Skeletal muscle tissue (tissue), 4 donors: ENCODE results near the gene FAM151B. TPM values are rescaled to one million over a fixed set of nuclear protein-coding genes. Genes with fewer than 3 reads are reported as not detected.
"Not testable (repeated sequence)": the region's sequence is repeated elsewhere in the genome, so short reads cannot be mapped to it uniquely, and the experiment has no call there.

Source experiments
- H3K27ac ChIP-seq: one replicate; pipeline ENCODE4 v1.7.0; 2013; ENCODE audit warnings: mild to moderate bottlenecking, low read depth, low read length, inconsistent platforms
- H3K27me3 ChIP-seq, 3 donors: one replicate each; pipeline ENCODE4 v1.7.0; 2013; ENCODE audit warnings: low read length in 3 of 3; ENCODE audit not compliant: control insufficient read depth in 3 of 3, insufficient read depth in 3 of 3
- H3K36me3 ChIP-seq, 3 donors: one replicate each; pipeline ENCODE4 v1.7.0; 2013; ENCODE audit warnings: low read length in 3 of 3; ENCODE audit not compliant: control insufficient read depth in 3 of 3, insufficient read depth in 3 of 3
- H3K4me1 ChIP-seq, 3 donors: one replicate each; pipeline ENCODE4 v1.7.0; 2013; ENCODE audit warnings: low read length in 3 of 3, mild to moderate bottlenecking in 3 of 3; ENCODE audit not compliant: control insufficient read depth in 3 of 3, insufficient read depth in 3 of 3
- H3K4me3 ChIP-seq, 3 donors: one replicate each; pipeline ENCODE4 v1.7.0; 2013; ENCODE audit warnings: low read length in 3 of 3
- H3K9ac ChIP-seq, 3 donors: one replicate each; pipeline ENCODE4 v1.7.0; 2013; ENCODE audit warnings: low read length in 3 of 3, mild to moderate bottlenecking in 3 of 3, moderate library complexity in 2 of 3, low read depth in 1 of 3
- H3K9me3 ChIP-seq, 3 donors: one replicate each; pipeline ENCODE4 v1.7.0; 2013; ENCODE audit warnings: low read length in 3 of 3; ENCODE audit not compliant: control insufficient read depth in 3 of 3
- total RNA-seq: library from RNA; depleted of rRNA; stranded (reverse); fragments of >200 nt; gene quantifications from one replicate; pipeline ENCODE4 v1.2.3, GENCODE V29; 2014
- donor health status: Osteomylitis.

The FAM151B gene
- total RNA-seq, 1 donor from 2014 or later: 7.8 TPM

DNA sequence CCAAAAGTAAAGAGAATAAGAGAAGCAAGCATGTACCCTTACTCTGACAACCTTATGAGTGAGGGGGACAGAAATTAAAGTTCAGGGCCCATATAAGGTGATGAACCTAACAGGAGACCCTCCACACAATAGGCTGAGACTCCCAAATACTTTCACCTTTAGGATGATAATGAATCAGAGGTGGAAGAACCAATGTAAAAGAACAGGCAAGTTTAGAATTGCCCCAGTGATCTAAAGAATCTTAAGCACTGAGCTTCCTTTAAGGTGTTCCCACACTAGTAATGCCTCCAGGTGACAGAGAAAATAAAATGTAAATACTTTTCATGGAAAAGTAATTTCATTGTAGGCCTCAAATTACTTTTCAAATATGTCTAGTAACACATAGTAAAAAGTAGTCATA lies 8.2 kb upstream of the FAM151B start:
- Histone ChIP-seq H3K4me1 (no peaks in the 10 kb centered on the region), H3K9me3 (peaks cover 0 to 3% (median 0%) of the 10 kb centered on the region in 3 donors), H3K27me3 (no peaks in the 10 kb centered on the region), H3K9ac (no peak overlapping the region), H3K36me3 (peaks cover 6 to 14% (median 7%) of the 10 kb centered on the region in 3 donors), H3K4me3 (no peak overlapping the region), H3K27ac (no peak overlapping the region)

DNA sequence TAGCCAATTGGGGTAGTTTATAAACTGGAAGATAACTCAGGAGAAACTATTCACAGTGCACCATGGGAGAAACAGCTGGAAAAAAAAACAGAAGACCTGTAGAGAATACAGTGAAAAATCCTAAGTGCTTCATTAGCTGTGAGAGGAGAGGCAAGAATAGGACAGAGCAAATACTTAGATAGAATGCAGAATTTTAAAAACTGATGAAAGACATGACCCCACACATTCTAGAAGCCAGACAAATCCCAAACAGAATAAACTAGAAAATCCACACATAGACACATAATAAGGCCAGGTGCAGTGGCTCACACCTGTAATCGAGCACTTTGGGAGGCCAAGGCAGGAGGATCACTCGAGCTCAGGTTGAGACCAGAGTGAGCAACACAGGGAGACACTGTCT lies 7.5 kb upstream of the FAM151B start:
- no peaks in the 10 kb centered on the region for H3K27me3 ChIP-seq
- H3K36me3 ChIP-seq: peaks cover under 1 to 10% (median 1%) of the 10 kb centered on the region in 3 donors
- no peak overlapping the region for H3K27ac ChIP-seq
- H3K9ac ChIP-seq: no peak overlapping the region
- H3K4me1 ChIP-seq: no peaks in the 10 kb centered on the region
- H3K9me3 ChIP-seq: peaks cover 0 to 3% (median 0%) of the 10 kb centered on the region in 3 donors
- no peak overlapping the region for H3K4me3 ChIP-seq

DNA sequence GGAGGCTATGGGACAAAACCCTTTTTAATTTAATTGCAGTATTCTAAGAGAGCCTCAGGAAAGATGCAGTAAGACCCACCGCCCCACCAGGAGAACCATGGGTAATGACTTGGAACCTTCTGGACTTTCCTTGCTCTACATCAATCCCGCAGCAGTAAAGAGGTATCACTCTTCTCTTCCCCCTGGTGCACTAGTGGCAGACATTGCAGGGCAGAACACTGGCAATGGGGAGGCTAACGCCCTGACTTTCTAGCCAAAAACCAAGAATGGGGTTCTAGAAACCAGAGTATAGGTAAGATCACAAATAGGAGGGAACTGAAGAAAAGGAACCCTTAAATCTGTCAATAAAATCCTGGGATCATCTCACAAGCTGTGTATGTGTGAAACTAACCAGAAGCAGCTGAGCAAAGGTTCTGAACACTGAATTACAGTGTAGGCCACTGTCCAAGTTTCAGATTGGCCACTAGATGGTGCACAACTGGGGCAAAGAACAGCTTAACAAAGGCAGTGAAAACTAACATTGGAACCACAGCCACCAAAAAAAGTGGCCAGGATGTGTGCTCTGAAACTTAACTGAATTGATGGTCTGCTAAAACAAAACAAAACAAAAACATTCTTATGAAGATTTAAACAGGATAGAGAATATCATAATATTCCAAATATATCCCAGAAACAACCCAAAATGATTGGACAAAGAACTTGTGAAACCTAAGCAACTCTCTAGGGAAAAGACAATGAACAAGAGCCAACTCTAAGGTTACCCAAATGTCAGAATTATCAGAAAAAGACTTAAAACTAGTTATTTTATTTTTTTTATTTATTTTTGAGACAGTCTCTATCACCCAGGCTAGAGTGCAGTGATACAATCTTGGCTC lies 6.6 kb upstream of the FAM151B start:
- H3K9ac ChIP-seq: no peak overlapping the region
- no peak overlapping the region for H3K4me3 ChIP-seq
- no peaks in the 10 kb centered on the region for H3K4me1 ChIP-seq
- H3K36me3 ChIP-seq: peaks cover 0 to 3% (median 0%) of the 10 kb centered on the region in 3 donors
- H3K27ac ChIP-seq: no peak overlapping the region
- H3K27me3 ChIP-seq: no peaks in the 10 kb centered on the region
- H3K9me3 ChIP-seq: peaks cover 0 to 3% (median 0%) of the 10 kb centered on the region in 3 donors

DNA sequence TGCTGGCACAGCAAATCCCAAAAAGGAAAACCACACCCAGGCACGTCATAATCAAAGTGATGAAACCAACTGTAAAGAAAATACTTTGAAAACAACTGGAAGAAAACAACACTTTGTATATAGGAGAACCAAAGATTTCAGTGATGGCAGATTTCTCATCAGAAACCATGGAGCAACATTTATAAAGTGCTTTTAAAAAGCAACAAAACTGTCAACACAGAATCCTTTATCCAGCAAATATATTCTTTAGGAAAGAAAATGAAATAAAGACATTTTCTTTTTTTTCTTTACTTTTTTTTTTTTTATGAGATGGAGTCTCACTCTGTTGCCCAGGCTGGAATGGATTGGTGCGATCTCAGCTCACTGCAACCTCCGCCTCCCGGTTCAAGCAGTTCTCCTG lies 5.3 kb upstream of the FAM151B start:
- Histone ChIP-seq H3K4me1 (peaks cover 2 to 3% (median 3%) of the 10 kb centered on the region in 3 donors), H3K4me3 (no peak overlapping the region)

DNA sequence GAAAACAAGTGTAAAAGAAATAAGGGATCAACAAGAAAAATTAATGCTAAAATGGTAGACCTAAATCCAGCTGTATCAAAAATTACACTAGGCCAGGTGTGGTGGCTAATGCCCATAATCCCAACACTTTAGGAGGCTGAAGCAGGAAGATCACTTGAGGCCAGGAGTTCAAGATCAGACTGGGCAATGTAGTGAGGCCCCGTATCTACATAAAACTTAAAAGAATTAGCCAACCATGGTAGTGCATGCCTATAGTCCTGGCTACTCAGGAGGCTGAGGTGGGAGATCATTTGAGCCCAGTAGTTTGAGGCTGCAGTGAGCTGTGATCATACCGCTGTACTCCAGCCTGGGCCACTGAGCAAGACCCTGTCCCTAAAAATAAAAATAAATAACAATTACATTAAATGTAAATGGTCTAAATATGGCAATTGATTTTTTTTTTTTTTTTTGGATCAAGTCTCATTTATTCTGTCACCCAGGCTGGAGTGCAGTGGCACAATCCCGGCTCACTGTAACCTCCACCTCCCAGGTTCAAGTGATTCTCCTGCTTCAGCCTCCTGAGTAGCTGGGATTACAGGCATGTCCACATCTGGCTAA lies 4.2 kb upstream of the FAM151B start:
- peaks cover 0 to 3% (median 0%) of the 10 kb centered on the region in 3 donors for H3K9me3 ChIP-seq
- peaks cover 0 to under 1% (median 0%) of the 10 kb centered on the region in 3 donors for H3K36me3 ChIP-seq
- peaks cover 3 to 8% (median 6%) of the 10 kb centered on the region in 3 donors for H3K4me1 ChIP-seq
- no peaks in the 10 kb centered on the region for H3K27me3 ChIP-seq
- no peak overlapping the region for H3K27ac ChIP-seq
- H3K9ac ChIP-seq: no peak overlapping the region
- H3K4me3 ChIP-seq: no peak overlapping the region

More for the DNA sequence above, 5.3 kb upstream of the FAM151B start:
- Histone ChIP-seq H3K9me3 (peaks cover 0 to 3% (median 0%) of the 10 kb centered on the region in 3 donors), H3K9ac (no peak overlapping the region), H3K36me3 (peaks cover 0 to 3% (median 0%) of the 10 kb centered on the region in 3 donors), H3K27me3 (no peaks in the 10 kb centered on the region), H3K27ac (no peak overlapping the region)

DNA sequence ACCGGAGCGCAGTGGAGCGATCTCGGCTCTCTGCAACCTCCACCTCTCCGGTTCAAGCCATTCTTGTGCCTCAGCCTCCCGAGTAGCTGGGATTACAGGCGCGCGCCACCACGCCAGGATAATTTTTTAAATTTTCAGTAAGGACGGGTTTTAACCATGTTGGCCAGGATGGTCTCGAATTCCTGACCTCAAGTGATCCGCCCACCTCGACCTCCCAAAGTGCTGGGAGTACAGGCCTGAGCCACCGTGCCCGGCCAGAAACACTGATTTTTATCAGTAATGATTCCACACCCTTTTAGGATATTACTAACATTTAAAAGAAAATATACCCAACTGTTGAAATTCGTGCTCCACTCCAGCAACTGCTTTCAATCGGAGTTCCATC lies 464 bp upstream of the FAM151B start:
- H3K4me3 ChIP-seq: peak overlapping the region; percentile 82 to 85 (median 83)
- peaks cover 3 to 8% (median 6%) of the 10 kb centered on the region in 3 donors for H3K4me1 ChIP-seq
- H3K9me3 ChIP-seq: peaks cover 0 to 3% (median 0%) of the 10 kb centered on the region in 3 donors
- H3K36me3 ChIP-seq: no peaks in the 10 kb centered on the region
- peak overlapping the region; percentile 66 for H3K27ac ChIP-seq
- peak overlapping the region; percentile 78 to 83 (median 81) for H3K9ac ChIP-seq
- no peaks in the 10 kb centered on the region for H3K27me3 ChIP-seq

DNA sequence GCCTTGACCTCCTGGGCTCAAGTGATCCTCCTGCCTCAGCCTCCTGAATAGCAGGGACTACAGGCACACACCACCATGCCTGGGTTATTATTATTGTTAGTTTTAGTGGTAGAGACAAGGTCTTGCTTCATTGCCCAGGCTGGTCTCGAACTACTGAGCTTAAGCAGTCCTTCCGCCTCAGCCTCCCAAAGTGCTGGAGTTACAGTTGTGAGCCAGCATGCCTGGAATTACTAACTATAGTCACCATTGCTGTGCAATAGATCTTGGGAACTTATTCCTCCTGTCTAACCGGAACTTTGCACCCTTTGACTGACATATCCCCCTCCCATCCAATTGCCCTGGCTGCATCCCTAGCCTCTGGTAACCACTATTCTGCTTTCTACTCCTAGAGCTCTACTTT lies 3.4 kb downstream of the FAM151B start:
- no peak overlapping the region for H3K27ac ChIP-seq
- peaks cover 3 to 8% (median 6%) of the 10 kb centered on the region in 3 donors for H3K4me1 ChIP-seq
- H3K9ac ChIP-seq: no peak overlapping the region
- H3K9me3 ChIP-seq: no peaks in the 10 kb centered on the region
- no peaks in the 10 kb centered on the region for H3K36me3 ChIP-seq
- H3K27me3 ChIP-seq: no peaks in the 10 kb centered on the region
- H3K4me3 ChIP-seq: no peak overlapping the region

DNA sequence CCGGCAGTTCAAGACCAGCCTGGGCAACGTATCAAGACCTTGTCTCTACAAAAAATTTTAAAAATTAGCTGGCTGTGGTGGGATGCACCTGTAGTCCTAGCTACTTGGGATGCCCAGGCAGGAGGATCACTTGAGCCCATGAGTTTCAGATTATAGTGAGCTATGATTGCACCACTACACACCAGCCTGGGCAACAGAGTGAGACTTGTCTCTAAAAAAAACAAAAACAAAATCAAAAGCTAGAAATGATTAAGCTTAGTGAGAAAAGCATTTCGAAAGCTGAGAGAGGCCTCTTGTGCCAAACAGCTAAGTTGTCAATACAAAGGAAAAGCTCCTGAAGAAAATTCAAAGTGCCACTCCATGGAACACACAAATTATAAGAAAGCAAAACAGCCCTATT lies 4.8 kb downstream of the FAM151B start:
- Histone ChIP-seq H3K9ac (no peak overlapping the region), H3K27ac (no peak overlapping the region), H3K4me1 (peaks cover 0 to 4% (median under 1%) of the 10 kb centered on the region in 3 donors), H3K4me3 (no peak overlapping the region), H3K36me3 (no peaks in the 10 kb centered on the region), H3K27me3 (no peaks in the 10 kb centered on the region), H3K9me3 (no peaks in the 10 kb centered on the region)

DNA sequence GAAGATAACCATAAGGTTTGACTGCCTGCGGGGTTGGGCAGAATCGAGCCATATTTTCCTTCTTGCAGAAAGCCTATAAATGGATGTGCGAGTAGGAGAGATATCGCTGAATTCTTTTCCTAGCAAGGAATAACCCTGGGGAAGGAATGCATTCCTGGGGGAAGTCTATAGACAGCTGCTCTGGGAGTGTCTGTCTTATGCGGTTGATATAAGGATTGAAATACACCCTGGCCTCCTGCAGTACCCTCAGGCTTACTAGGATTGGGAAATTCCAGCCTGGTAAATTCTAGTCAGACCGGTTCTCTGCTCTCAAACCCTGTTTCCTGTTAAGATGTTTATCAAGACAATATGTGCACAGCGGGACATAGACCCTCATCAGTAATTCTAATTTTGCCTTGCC lies 5.5 kb downstream of the FAM151B start:
- not testable (repeated sequence) for H3K27ac ChIP-seq, H3K9me3 ChIP-seq, H3K9ac ChIP-seq, H3K36me3 ChIP-seq, H3K27me3 ChIP-seq, H3K4me3 ChIP-seq, H3K4me1 ChIP-seq

DNA sequence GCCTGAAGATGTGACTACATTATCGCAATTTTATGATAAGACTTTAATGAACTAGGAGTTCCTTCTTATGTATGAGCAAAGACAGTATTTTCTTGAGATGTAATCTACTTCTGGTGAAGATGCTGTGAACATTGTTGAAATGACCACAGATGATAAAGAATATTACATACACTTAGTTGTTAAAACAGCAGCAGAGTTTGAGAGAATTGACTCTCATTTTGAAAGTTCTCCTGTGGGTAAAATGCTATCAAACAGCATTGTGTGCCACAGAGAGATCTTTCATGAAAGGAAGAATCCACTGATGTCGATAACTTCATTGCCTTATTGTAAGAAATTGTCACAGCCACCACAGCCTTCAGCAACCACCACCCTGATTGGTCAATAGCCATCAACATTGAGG lies 8.0 kb downstream of the FAM151B start:
- Histone ChIP-seq H3K27me3 (no peaks in the 10 kb centered on the region), H3K4me3 (no peak overlapping the region), H3K9me3 (no peaks in the 10 kb centered on the region), H3K9ac (no peak overlapping the region), H3K4me1 (no peaks in the 10 kb centered on the region), H3K27ac (no peak overlapping the region), H3K36me3 (no peaks in the 10 kb centered on the region)
